Limb (tissue), 2 donors: ENCODE measurements around the gene LCP2.

ENCODE experiments used
- DNase-seq, 2 donors: peaks; one replicate each; pipeline ENCODE4 v3.0.0-alpha.2; 2016; ENCODE audit errors: extremely low spot score in 2 of 2

Gene LCP2

DNA sequence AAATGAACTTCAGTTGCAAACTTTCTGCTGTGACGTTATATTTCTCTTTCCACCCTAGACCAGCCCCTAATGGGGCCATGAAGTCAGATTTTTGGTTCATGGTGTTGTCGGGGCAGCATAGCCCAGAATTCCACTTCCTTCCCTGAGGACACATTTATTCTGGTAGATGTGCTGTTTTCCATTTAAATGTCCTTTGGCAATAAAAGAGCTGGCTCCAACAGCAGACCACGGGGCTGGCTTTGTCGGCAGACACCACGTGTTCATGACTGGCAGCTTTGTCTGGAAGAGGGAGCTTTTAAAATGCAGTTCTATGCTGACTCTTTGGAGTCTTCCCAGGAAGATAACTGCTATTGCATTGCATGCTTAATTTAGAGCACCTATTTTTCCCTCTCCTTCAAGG is 17.6 kb upstream of the LCP2 start:
- DNase-seq = peak; percentile 72 to 81

DNA sequence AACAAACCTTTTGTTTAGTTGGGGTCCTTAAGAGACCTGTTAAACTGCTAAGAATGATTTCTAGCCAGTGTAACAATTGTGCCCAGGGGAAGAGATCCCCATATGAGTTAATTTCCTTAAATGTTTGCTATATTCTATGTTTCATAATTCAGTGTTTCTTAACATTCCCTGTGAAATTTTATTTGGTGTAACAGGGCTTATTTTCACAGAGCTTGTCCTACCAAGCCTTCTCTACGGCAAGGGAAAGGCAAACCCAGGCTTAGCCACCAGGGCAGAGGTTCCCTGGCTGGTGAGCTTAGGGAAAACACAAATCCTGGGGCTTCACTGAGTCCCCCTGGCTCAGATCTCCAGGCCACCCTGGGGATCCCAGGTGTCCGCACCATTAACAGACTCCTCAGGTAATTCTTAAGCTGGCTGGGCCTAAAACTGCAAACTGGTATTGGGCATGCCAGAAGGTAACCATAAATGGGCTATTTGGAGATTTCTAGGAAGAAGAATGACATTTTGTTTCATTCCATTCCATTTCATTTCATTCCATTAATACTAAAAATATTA is 17.0 kb upstream of the LCP2 start:
- no peak for DNase-seq

DNA sequence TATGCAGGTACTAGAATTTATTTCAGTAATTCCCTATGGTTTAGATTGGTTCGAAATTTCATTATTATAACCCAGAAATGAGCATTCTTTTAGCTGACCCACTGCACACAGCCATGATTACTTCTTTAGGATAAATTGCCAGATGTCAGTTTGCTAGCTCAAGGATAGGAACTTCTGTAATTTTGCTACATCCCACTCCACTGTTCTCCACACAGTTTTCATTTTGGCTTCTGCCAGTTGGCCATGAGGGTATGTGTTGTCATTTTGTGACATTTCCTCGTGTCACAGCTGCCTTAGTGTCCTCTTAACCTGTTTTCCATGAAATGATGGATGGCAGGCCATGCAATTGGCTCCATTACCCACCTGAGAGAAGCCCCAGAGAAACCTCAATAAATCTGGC is 16.2 kb upstream of the LCP2 start:
- DNase-seq = peak in 1 of 2 donors; percentile 0

DNA sequence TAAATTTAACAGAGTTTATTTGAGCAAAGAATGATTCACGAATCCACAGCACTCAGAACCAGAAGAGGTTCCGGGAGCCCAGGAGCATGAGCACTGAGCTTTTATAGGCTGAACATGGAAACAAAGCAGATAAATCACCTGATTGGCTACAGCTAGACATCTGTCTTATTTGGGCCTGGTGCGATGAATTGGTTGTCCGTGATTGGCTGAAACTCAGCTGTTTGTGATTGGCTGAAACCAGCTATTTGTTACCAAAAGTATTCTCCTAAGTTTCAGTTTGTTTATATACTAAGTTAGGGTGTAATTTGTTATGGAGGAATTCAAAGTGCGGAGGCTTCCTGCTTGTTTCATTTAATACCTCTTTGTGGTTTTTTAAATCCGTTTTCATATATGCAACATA is 15.8 kb upstream of the LCP2 start:
- DNase-seq = no peak

DNA sequence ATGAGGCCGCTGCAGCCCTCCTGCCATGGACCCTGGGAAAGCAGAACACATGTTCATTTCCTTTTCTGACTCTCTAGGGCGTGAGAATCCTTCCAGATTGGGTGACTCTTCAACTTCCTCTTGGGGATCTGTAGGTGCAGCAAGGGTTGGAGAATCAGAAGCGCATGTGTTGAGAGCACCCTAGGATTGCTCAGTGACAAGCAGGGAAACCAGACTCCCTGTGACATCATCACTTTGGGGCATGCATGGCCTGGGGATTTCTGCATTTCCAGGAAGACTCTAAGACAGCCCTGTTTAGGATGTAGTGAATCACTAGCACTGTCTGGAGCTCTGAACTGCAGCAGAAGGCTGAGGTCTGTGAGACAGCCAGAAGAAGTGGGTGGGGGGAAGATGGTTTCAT is 15.1 kb upstream of the LCP2 start:
- peak in 1 of 2 donors; percentile 16 for DNase-seq

DNA sequence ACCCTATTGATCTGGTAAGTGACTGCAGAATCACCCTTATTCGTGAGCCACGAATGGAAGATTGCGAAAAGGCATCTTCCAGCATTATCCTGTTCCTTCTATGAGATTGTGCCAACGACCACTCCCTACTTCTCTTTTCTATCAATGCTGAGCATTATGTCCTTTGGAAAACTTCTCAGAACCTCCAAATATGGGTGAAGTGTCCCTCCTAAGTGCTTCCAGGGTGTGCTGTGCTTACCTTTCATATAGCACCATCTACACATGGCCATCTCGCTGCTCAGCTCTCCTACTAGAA is 14.7 kb upstream of the LCP2 start:
- DNase-seq = no peak

DNA sequence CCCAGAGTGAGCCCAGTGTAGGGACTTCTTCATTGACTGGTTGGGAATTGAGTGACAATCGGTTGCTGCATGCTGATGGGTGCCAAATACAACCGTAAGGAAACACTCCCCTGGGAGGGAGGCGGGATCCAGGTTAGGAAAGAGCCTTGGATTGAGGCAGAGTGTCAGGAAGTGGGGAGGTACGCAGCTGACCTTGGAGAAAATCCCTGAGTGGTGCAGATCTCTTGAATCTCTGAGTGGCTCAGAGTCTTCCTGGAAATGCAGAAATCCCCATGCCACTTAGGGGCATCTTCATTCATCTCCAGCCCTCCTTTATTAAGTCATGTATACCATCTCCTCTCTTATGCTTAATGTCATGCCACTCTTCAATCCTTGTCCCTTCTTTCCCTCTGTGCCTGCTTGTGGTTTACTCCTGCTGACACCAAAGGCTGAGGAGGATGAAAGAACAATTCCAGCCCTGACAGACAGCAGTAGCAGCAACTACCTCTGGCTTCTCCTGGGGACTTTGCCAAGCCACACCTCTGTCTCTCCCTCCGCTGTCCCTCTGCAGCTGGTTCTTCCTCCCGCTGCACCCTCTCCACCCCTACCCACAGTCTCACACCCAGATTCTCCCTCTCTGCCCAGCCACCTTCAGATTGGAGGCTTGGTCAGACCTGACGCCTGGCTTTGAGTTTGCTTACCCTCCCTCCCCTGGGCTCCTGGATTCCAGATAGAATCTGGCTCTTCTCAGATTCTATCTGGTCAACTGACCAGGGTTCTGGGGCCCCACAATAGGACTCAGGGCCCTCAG is 14.1 kb upstream of the LCP2 start:
- DNase-seq = peak in 1 of 2 donors; percentile 18

DNA sequence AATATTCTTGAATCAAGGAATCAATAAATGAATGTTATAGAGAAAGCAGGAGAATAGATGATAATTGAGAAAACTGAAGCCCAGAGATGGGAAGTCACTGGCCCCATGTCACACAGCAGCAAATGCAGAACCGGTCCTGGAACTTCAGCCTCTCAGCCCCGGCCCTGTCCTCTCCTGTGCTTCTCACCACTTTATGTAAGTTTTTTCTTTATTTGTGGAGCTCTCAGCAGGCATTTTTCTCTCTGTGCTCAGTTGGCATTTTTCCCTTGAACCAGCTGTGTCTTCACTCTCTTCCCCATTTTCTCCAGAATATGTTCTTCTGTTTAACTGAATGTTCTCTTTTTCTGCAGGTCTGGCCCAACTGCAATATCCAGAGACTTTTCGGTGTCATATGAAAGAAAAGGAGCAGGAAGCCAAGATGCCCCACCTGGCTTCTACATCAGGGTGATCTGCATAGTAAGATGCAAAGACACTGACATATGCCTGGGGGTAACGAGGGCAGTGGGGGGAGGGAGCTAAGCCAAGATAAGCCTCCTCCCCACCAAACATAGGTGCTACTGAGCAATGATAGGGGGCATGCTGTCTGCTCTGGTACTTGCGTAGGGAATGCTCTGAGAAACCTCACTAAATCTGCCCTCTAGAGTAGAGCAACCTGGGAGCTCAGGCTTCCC is 12.8 kb upstream of the LCP2 start:
- no peak for DNase-seq

DNA sequence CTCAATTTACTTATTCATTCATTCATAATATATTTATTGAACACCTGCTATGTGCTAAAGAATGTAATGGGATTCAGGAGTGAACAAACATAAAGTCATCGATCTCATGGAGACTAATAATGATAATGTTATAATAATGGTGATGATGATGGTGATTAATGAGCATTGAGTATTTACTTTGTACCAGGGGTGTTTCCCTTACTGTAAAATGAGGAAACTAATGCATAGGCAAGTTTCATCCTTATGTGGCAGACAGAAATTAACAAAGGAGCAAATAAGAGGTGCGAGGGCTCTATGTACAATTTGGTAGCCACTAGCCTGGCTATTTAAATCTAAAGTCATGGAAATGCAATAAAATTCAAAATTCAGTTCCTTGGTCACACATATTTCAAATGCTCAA is 11.1 kb upstream of the LCP2 start:
- no peak for DNase-seq

DNA sequence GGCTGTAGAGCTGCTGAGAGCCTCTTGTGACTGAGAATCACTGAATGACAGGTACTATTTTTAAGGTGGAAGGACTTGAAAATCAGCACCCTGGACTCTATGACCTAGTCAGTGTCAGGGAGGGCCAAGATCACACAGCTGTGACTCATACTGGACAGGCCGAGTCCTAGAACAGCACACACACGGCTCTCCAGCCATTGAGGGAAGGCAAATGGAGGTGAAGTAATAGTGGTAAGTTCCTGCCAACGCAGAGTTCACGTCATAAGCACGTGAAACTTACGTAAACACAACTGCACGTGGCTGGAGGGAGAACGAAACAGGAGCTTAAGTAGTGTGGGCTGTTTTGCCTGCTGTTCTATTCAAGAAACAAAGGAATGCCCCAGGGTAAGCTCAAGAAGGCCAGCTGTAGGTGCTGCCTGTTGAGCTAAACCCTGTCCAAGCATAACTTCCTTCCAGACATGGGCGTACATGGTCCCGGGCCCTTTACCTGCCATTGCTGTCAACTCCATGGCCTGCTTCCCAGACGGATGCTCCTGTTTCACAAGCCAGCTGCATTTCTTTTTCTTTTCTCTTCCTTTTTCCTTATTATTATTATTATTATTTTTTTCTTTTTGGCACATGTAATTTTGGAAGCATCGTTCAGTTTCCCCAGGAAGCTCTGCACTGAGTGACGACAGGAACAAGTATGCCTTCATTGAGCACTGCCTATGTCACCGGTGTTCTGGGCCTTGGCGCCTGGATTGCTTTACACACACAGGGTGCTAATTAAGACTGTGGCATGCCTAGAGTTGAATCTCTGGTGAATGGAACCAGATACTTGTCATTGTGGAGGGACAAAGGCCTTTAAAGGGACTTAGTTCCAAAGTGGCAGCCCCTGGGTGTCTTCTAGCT is 10.2 kb upstream of the LCP2 start:
- peak; percentile 46 to 62 for DNase-seq

DNA sequence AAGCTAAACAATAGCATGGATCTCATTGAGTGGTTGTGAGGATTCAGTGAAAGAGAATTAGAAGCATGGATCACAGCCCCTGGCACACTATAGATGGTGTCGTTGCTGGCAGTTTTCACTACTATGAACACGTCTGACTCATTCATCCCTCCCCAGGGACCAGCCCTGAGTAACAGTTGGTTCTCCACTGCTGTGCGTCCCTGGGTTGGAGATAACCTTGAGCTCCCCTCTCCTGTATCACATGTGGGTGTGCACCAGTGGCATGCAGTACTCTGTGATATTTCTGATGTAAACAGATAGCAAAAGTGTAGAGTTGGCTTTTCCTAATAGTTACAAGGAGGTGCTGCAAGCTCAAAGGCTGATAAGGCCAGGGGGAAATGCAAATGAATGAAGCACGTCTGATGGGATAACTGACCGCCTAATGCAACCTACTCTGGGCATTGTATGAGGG is 8.8 kb upstream of the LCP2 start:
- no peak for DNase-seq

DNA sequence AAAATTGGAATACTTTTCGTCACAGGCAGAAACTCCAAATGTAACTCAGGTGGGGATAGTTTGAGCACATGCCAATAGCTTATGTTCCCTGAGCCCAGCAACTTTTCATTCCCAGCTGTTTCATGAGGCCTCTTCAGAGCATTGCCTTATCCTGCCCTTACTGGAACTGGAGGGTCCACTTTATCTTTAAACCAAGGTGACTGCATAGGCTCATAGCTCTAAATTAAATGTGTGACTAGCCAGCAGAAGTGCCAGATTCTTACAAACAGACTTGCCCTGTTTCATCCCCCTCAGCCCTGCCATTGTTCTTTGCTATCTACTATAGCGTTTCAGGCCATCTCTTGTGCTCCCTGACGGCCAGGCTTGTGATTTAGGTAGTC is 8.1 kb upstream of the LCP2 start:
- no peak for DNase-seq

DNA sequence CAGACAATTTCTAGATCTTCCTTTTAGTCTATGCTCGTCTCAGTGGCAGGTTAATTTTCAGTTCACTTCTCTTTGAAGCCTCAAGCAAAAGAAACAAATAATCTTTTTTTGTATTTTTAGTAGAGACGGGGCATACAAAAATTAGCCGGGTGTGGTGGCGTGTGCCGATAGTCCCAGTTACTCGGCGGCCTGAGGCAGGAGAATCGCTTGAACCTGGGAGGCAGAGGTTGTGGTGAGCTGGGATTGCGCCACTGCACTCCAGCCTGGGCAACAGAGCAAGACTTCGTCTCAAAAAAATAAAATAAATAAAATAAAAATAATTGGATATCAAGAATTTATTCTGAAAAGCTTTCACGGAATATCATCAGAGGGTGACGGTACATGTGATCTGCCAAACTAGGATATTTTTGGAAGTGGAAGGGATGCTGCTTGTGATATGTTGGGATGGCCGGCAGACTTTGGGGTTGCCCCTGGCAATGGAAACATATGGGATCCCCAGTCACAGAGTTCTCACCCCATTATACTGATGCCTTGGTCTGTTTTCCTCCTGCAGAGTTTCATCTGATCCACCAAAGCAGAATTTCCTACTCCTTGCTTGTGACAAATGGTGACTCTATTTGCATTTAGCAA is 7.6 kb upstream of the LCP2 start:
- no peak for DNase-seq

DNA sequence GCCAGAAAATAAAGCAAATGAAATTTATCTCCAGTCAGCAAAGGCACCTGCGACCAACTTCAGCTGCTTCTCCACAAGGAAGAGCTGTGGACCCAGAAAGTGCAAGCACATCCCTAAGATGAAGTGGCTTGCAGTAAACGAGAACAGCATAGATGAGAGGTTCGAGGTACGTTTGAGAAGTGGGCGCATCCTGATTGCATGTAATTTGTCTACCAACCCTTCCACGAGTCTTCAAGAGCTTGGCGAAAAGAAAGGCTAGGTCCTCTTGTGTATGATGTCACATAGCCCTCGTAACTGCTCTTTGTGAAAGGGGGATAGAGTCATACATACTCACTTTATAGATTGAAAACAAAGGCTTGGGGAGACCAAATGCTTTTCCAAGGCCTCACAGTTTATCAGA is 6.0 kb upstream of the LCP2 start:
- no peak for DNase-seq

DNA sequence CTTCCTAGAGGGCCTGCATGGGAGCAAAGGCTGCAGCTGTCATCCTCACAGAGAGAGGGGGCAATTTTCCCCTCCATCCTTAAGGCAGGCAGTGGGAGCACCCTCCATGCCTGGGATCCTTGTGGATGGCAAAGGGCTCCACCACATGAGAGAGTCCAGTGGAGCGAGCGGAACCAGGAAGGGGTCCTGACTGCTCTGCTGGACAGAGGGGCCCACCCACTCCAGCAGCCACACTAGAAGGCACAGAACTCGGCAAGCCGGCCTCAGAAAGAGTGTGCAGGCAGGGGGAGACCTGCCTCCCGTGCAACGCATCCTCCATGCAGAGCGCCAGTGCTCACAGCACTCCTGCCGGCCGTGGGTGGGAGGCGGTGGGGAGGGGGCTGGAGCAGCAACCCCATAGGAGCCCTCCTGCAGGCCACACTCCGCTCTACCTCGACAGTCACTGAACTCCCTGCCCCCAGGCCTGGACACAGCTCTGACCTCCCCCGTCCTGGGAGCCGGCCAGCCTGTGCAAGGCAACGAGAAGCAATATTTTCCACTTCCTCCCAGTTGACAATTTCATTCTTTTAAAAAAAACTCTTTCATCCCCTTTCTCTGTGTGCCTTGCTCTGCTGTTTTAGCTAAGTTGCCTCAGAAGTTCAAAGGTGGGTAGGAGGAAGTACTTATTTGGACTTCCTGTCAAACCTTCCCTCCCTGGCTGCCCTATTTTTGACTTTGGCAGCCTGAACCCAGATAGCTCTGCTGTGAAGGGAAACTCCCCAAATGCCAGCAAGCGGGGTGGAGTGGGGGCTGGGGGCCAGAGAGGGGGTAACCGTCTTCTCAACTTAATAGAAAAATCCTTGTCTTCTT is 5.3 kb upstream of the LCP2 start:
- peak; percentile 15 to 42 for DNase-seq

DNA sequence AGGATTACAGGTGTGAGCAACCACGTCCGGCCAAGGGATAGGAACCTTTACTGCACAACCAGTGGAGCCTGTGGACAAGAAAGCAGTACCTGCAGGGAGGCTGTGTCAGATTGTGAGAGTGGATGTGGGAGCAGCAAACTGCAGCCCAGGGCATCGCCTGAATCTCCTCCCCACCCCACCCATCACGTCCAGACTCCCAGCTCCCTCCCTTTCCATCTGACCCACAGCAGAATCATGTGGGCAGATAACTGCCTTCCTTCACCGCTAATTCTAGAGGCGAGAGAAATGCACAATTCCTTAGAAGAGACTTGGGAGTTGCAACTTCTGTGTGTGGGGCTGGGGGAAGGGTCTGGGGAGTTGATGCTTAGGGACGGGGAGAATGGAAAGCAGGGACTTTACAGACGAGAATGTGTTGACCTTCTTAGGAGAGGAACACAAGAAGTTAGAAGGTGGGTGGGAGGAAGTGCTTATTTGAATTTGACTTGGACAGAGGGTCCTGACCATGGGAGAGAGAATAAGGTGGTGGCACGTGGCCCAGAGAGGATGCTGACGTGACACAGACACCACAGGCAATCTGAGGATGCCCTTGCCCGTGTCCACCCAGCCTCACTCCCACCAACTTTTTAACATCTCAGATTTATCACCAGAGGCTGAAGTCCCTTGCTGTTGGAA is 4.5 kb upstream of the LCP2 start:
- peak in 1 of 2 donors; percentile 15 for DNase-seq

DNA sequence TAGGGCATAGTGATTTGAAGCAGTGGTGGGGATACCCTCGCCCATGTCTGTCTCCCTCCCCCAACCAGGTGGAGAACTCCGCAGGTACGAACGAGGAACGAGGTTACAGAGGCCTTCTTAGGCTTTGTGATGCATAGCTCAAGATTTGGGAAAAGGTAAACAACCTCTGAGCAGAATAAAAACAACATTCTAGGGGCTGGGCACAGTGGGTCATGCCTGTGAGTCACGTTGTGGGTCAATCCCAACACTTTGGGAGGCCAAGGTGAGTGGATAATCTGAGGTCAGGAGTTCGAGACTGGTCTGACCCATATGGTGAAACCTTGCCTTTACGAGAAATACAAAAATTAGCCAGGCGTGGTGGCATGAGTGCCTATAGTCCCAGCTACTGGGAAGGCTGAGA is 3.6 kb upstream of the LCP2 start:
- DNase-seq = peak in 1 of 2 donors; percentile 1

DNA sequence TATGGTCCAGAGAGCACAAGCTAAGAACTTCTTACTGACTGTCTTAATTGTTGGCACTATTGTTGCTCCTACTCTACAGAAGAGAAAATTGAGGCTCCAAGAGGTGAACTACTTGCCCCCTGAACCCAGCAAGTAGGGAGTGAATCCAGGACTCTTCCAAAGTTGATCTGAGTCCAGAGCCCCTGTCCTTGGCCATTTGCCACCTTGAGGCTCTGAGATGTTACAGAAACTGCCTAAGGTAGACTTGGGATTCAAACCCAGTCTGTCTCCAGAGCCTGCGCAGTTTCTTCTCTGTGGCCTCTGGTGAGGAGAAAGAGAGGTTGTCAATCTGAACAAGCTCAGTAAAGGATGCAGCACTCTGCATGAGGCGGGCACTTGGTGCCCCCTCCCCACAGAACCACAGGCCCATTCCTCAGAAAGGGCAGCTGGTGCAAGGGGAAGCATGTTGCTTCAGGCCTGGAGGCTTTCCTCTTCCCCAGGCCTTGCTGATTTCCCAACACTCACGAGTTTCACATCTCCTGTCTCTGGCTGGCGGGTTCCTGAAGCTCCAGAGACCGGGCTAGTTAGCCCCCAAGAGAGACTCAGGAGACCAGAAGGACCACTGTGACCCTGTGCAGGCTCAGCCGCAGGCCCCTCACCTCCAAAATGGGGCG is 2.9 kb upstream of the LCP2 start:
- peak in 1 of 2 donors; percentile 18 for DNase-seq

DNA sequence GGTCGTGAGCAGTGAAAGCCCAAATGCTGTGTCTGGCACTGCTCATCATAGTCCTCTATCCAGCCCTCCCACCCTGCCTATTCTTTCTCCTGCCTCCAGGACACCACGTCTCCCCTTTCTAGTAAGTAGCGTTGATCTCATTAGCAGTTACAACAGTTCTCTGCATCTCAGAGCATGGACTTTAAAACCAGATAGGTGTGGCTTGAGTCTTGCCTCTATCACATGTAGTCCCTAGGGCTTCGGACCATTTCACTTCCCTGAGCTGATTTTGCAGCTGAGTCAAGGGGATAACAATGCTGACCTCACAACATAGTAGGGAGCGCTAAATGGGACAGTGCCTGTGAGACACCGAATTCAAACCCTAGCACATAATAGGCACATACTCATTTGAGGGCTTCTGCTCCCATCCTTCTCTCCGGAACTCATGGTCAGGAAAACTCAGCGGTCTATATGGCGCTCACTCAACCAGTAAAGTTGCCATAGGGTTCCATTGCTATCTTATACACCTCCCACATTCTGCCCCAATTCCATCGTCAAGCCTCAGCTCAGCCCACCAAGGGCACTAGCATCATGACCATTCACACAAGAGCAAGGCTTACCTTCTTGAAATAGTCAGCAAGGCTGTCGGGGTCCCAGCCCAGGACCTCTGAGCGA is 515 bp downstream of the LCP2 start:
- no peak for DNase-seq
